LHCN-M2 (cell line): ENCODE results near the gene KDM6B. TPM values are rescaled to one million over a fixed set of nuclear protein-coding genes. Genes with fewer than 3 reads are reported as not detected.

Experiments used
- DNase-seq: peaks from one replicate; pipeline ENCODE4 v3.0.0-alpha.2; 2012; ENCODE audit warnings: low read depth
- total RNA-seq: library from RNA; depleted of rRNA; stranded (reverse); fragments of >200 nt; gene quantifications from 2 replicates; pipeline ENCODE4 v1.2.3, GENCODE V29; 2014; rRNA removed

KDM6B gene
- total RNA-seq, 1 experiment from 2014 or later: 1.8 TPM

GRCh38 chr17:7880076-7880868 is 46.3 kb downstream of the KDM6B start:
- no peak for DNase-seq

- no peak for DNase-seq
Observed at GRCh38 chr17:7881276-7882054, 47.4 kb downstream of the KDM6B start.

GRCh38 chr17:7882068-7882467 is 48.1 kb downstream of the KDM6B start:
- no peak for DNase-seq

GRCh38 chr17:7882629-7883028 is 48.6 kb downstream of the KDM6B start:
- no peak for DNase-seq

Other genes with a start within 250 kb of the KDM6B start
- 0.96 and 2.0 TPM in 2 replicates for gene SOX15, start 244.1 kb upstream of the KDM6B start, total RNA-seq
- gene FXR2, start 219.3 kb upstream of the KDM6B start, total RNA-seq: 49.4 and 51.8 TPM in 2 replicates
- gene SAT2, start 206.4 kb upstream of the KDM6B start, total RNA-seq: 37.8 and 48.0 TPM in 2 replicates
- gene SHBG, start 204.1 kb upstream of the KDM6B start, total RNA-seq: 0.23 TPM in 1 of 2 replicates, not detected in the other
- not detected in 2 replicates for gene ATP1B2, start 183.3 kb upstream of the KDM6B start, total RNA-seq
- 34.8 and 35.5 TPM in 2 replicates for gene TP53, start 146.7 kb upstream of the KDM6B start, total RNA-seq
- gene WRAP53, start 145.7 kb upstream of the KDM6B start, total RNA-seq: 18.2 and 20.0 TPM in 2 replicates
- 0.75 and 0.90 TPM in 2 replicates for gene EFNB3, start 129.0 kb upstream of the KDM6B start, total RNA-seq
- not detected in 2 replicates for gene DNAH2, start 116.5 kb upstream of the KDM6B start, total RNA-seq
- 1.1 TPM in 1 of 2 replicates, not detected in the other for gene TMEM88, start 20.8 kb downstream of the KDM6B start, total RNA-seq
- 80.8 and 89.6 TPM in 2 replicates for gene NAA38, start 23.3 kb downstream of the KDM6B start, total RNA-seq
- 5.6 and 7.8 TPM in 2 replicates for gene CYB5D1, start 23.8 kb downstream of the KDM6B start, total RNA-seq
- 83.2 and 98.2 TPM in 2 replicates for gene CHD3, start 54.6 kb downstream of the KDM6B start, total RNA-seq
- 6.9 and 14.2 TPM in 2 replicates for gene RNF227, start 82.1 kb downstream of the KDM6B start, total RNA-seq
- gene KCNAB3, start 95.6 kb downstream of the KDM6B start, total RNA-seq: 0.32 and 0.46 TPM in 2 replicates
- 54.2 and 58.2 TPM in 2 replicates for gene TRAPPC1, start 97.7 kb downstream of the KDM6B start, total RNA-seq
- gene CNTROB, start 98.0 kb downstream of the KDM6B start, total RNA-seq: 35.7 and 36.5 TPM in 2 replicates
- gene GUCY2D, start 168.4 kb downstream of the KDM6B start, total RNA-seq: not detected in 2 replicates
- 0.17 and 0.58 TPM in 2 replicates for gene ALOX15B, start 204.8 kb downstream of the KDM6B start, total RNA-seq